OCI-LY1 (cell line): ENCODE data around the gene COMMD3.

ENCODE experiments used
- H2AFZ ChIP-seq: fragments of 200-600 bp; sonication (generic), shearing (Covaris generic); 2 replicates; pipeline ENCODE4 v1.6.0; 2014; ENCODE audit warnings: antibody characterized with exemption, mild to moderate bottlenecking, low read length
- H3F3A ChIP-seq: fragments of 200-600 bp; sonication (generic), shearing (Covaris generic); 2 replicates; pipeline ENCODE4 v1.6.0; 2014; ENCODE audit warnings: mild to moderate bottlenecking, antibody characterized with exemption, low read length, moderate library complexity; ENCODE audit not compliant: insufficient read depth
- H3K27ac ChIP-seq: fragments of 200-600 bp; sonication (generic); 2 replicates; pipeline ENCODE4 v1.5.1; 2014; ENCODE audit warnings: low read length, mixed run types, mild to moderate bottlenecking, low read depth; ENCODE audit not compliant: poor library complexity, severe bottlenecking
- H3K27me3 ChIP-seq: fragments of 200-600 bp; sonication (generic); 2 replicates; pipeline ENCODE4 v1.6.0; 2014; ENCODE audit warnings: antibody characterized with exemption, mild to moderate bottlenecking, low read length, moderate library complexity; ENCODE audit not compliant: insufficient read depth
- H3K36me3 ChIP-seq: fragments of 200-600 bp; sonication (generic); 2 replicates; pipeline ENCODE4 v1.6.1; 2014; ENCODE audit warnings: mild to moderate bottlenecking, antibody characterized with exemption, low read length, moderate library complexity, mixed read lengths; ENCODE audit not compliant: insufficient read depth
- H3K4me1 ChIP-seq: fragments of 200-600 bp; sonication (generic); 2 replicates; pipeline ENCODE4 v1.5.1; 2014; ENCODE audit warnings: mild to moderate bottlenecking, low read length, moderate library complexity; ENCODE audit not compliant: insufficient read depth, severe bottlenecking
- H3K4me2 ChIP-seq: fragments of 200-600 bp; sonication (generic), shearing (Covaris generic); 2 replicates; pipeline ENCODE4 v1.6.1; 2014; ENCODE audit warnings: low read length
- H3K4me3 ChIP-seq: fragments of 200-600 bp; sonication (generic); 2 replicates; pipeline ENCODE4 v1.5.1; 2014; ENCODE audit warnings: low read length, low read depth, mild to moderate bottlenecking, mixed read lengths; ENCODE audit not compliant: poor library complexity, severe bottlenecking
- H3K79me2 ChIP-seq: fragments of 200-600 bp; shearing (Covaris generic); 2 replicates; pipeline ENCODE4 v1.6.1; 2016; ENCODE audit warnings: mixed run types, low read length, mixed read lengths; ENCODE audit not compliant: insufficient read depth
- H3K9ac ChIP-seq: fragments of 200-600 bp; sonication (generic), shearing (Covaris generic); 2 replicates; pipeline ENCODE4 v1.6.1; 2014; ENCODE audit warnings: mild to moderate bottlenecking, low read length, mixed read lengths
- H3K9me2 ChIP-seq: fragments of 200-600 bp; sonication (generic), shearing (Covaris generic); 2 replicates; pipeline ENCODE4 v1.6.1; 2014; ENCODE audit warnings: low read depth, mild to moderate bottlenecking, low read length, mixed read lengths
- H3K9me3 ChIP-seq: fragments of 200-600 bp; shearing (Covaris generic); 2 replicates; pipeline ENCODE4 v1.6.1; 2014; ENCODE audit warnings: low read length, mixed read lengths
- H4K20me1 ChIP-seq: fragments of 200-600 bp; sonication (generic), shearing (Covaris generic); 2 replicates; pipeline ENCODE4 v1.6.0; 2016; ENCODE audit warnings: mild to moderate bottlenecking, low read length; ENCODE audit not compliant: insufficient read depth
- EZH2 ChIP-seq: fragments of 200-600 bp; sonication (generic), shearing (Covaris generic); IDR thresholded peaks from 2 replicates; pipeline ENCODE4 v1.8.0; 2017; ENCODE audit warnings: borderline replicate concordance, mixed run types, mild to moderate bottlenecking, antibody characterized with exemption, low read length, moderate library complexity, mixed read lengths
- TF ChIP-seq, protein P1 (sequence below): fragments of 200-600 bp; sonication (generic), shearing (Covaris generic); IDR thresholded peaks from 2 replicates; pipeline ENCODE4 v1.5.1; 2017; ENCODE audit warnings: mild to moderate bottlenecking, antibody characterized with exemption, low read length, moderate library complexity, mixed read lengths

Gene COMMD3

DNA sequence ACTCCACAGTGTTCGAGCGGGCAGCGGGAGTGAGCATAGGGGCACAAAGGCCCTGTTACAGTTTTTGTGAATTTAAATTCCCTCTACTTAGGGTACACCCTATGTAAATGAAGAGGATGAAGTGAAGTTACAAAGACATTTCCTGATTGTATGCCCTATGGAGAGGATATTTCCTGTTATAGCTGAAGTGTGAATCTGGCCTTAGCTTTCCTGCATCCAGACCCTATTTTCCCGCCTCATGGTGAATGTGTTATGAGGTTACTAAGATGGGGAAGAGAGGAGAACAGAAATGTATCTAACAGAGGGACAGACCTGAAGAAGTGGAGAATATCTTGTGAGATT is 37.8 kb upstream of the COMMD3 start:
- H4K20me1 ChIP-seq = no peaks in the 10 kb centered on the region
- no peaks in the 10 kb centered on the region for H3K27me3 ChIP-seq
- H3F3A ChIP-seq = no peaks in the 10 kb centered on the region
- H3K27ac ChIP-seq = no peak overlapping the region
- TF ChIP-seq EZH2 = no peak
- TF ChIP-seq, protein P1, sequence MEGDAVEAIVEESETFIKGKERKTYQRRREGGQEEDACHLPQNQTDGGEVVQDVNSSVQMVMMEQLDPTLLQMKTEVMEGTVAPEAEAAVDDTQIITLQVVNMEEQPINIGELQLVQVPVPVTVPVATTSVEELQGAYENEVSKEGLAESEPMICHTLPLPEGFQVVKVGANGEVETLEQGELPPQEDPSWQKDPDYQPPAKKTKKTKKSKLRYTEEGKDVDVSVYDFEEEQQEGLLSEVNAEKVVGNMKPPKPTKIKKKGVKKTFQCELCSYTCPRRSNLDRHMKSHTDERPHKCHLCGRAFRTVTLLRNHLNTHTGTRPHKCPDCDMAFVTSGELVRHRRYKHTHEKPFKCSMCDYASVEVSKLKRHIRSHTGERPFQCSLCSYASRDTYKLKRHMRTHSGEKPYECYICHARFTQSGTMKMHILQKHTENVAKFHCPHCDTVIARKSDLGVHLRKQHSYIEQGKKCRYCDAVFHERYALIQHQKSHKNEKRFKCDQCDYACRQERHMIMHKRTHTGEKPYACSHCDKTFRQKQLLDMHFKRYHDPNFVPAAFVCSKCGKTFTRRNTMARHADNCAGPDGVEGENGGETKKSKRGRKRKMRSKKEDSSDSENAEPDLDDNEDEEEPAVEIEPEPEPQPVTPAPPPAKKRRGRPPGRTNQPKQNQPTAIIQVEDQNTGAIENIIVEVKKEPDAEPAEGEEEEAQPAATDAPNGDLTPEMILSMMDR = no peak
- H3K4me2 ChIP-seq = no peak overlapping the region
- no peak overlapping the region for H3K4me3 ChIP-seq
- no peaks in the 10 kb centered on the region for H3K36me3 ChIP-seq
- no peak overlapping the region for H3K9ac ChIP-seq
- H3K9me2 ChIP-seq = no peaks in the 10 kb centered on the region
- H3K4me1 ChIP-seq = no peaks in the 10 kb centered on the region
- no peak overlapping the region for H2AFZ ChIP-seq
- H3K79me2 ChIP-seq = no peaks in the 10 kb centered on the region
- H3K9me3 ChIP-seq = no peaks in the 10 kb centered on the region

DNA sequence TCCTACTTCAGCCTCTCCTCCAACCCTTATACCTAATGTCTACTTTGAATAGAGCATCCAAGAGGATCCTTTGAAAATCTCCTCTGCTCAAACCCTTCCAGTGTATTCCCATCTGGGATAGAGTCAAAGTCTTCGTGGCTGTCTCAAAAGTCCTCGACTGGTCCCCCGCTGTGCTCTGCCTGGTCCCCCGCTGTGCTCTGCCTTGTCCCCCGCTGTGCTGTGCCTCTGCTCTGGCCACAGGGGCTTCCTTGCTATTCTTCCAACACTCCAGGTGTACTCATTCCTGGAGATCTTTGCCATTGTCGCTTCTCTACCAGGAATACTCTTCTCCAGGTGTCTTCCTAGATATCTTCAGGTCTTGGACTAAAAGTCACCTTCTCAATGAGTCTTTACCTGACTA is 36.1 kb upstream of the COMMD3 start:
- Histone ChIP-seq H3K27ac (no peak overlapping the region), H3K9me2 (no peaks in the 10 kb centered on the region), H3K4me1 (no peaks in the 10 kb centered on the region), H3K79me2 (no peaks in the 10 kb centered on the region), H3K27me3 (no peaks in the 10 kb centered on the region), H3K4me3 (no peak overlapping the region), H3K4me2 (no peak overlapping the region), H3F3A (no peaks in the 10 kb centered on the region), H3K9me3 (no peaks in the 10 kb centered on the region), H3K36me3 (no peaks in the 10 kb centered on the region), H3K9ac (no peak overlapping the region), H4K20me1 (no peaks in the 10 kb centered on the region), H2AFZ (no peak overlapping the region)
- no peak for TF ChIP-seq EZH2
- TF ChIP-seq, protein P1 = no peak

DNA sequence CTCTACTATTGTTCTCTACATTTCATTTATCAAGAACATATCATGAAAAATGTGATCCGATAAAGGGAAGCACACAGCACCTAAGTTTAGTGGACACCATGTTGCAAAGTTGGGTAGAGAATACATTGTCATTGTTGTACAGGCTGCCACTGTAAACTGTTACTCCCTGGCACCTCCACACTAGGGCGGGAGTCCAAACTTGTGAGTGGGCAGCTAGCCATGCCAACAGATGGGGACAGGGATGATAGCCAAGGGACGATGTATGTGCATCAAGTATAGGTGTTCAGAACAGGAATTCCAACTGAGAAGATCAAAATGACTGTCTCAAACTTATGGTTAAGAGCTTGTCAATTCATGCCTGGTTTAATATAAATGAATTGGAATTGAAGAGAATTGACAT is 31.1 kb upstream of the COMMD3 start:
- TF ChIP-seq, protein P1 = no peak
- TF ChIP-seq EZH2 = no peak
- Histone ChIP-seq H3K9me2 (no peaks in the 10 kb centered on the region), H3K79me2 (no peaks in the 10 kb centered on the region)

More for the DNA sequence above, 31.1 kb upstream of the COMMD3 start:
- H3K4me3 ChIP-seq = no peak overlapping the region
- H3K9me3 ChIP-seq = no peaks in the 10 kb centered on the region
- no peak overlapping the region for H3K27ac ChIP-seq
- H4K20me1 ChIP-seq = no peaks in the 10 kb centered on the region
- no peaks in the 10 kb centered on the region for H3K27me3 ChIP-seq
- no peaks in the 10 kb centered on the region for H3K4me1 ChIP-seq
- H3F3A ChIP-seq = no peaks in the 10 kb centered on the region
- H3K9ac ChIP-seq = no peak overlapping the region
- no peaks in the 10 kb centered on the region for H3K36me3 ChIP-seq
- H2AFZ ChIP-seq = no peak overlapping the region
- H3K4me2 ChIP-seq = no peak overlapping the region
